K562 (cell line): ENCODE measurements around the gene VIPR1. TPM values are rescaled to one million over a fixed set of nuclear protein-coding genes. Genes with fewer than 3 reads are reported as not detected.

Experiments
- BCL6 ChIP-seq: fragments of 250-450 bp; sonication (Bioruptor Pico); IDR thresholded peaks from 2 replicates; pipeline ENCODE4 v1.4.0; 2020
- BCLAF1 ChIP-seq, 2 experiments: fragments of 450-650 bp in 1 of 2; IDR thresholded peaks; 2 replicates each; pipeline ENCODE4 v1.6.1; 2011 to 2017; ENCODE audit warnings: low read depth in 2 of 2, antibody characterized with exemption in 1 of 2, borderline replicate concordance in 1 of 2, low read length in 1 of 2, mild to moderate bottlenecking in 1 of 2, mixed read lengths in 1 of 2; ENCODE audit not compliant: control insufficient read depth in 1 of 2
- CBFA2T3 ChIP-seq: fragments of 450-650 bp; IDR thresholded peaks from 2 replicates; pipeline ENCODE4 v1.6.1; 2017
- CTCF ChIP-seq, 3 experiments: IDR thresholded peaks in 2 of 3; conservative IDR thresholded peaks in 1 of 3; 2 replicates each; pipeline ENCODE4 v1.5.1; 2011 to 2012; ENCODE audit warnings: low read length in 3 of 3, mild to moderate bottlenecking in 3 of 3, control low read depth in 2 of 3, improper control_type of control experiment in 1 of 3, inconsistent platforms in 1 of 3, low read depth in 1 of 3, mixed read lengths in 1 of 3, moderate library complexity in 1 of 3; ENCODE audit not compliant: insufficient read depth in 2 of 3
- EGR1 ChIP-seq: fragments of 450-650 bp; conservative IDR thresholded peaks from 2 replicates; pipeline ENCODE4 v1.6.1; 2017; ENCODE audit warnings: mild to moderate bottlenecking
- ELF1 ChIP-seq: fragments of 200-800 bp; sonication (Bioruptor generic); IDR thresholded peaks from 2 replicates; pipeline ENCODE4 v1.6.1; 2016; ENCODE audit warnings: missing genetic modification characterization, missing compliant biosample characterization
- FOXM1 ChIP-seq, 2 experiments: fragments of 450-650 bp in 1 of 2; sonication (generic) in 1 of 2; formaldehyde crosslinking in 1 of 2; IDR thresholded peaks; 2 replicates each; pipeline versions ENCODE4 v1.6.1 to v1.9.0; 2017 to 2022; ENCODE audit warnings: low read depth in 2 of 2, mild to moderate bottlenecking in 2 of 2, missing genetic modification reagents in 1 of 2, moderate library complexity in 1 of 2
- FUS ChIP-seq: fragments of 200-400 bp; formaldehyde crosslinking; optimal IDR thresholded peaks from 2 replicates; pipeline ENCODE3; 2017; ENCODE audit warnings: low read depth, low read length
- GTF2F1 ChIP-seq: IDR thresholded peaks from 2 replicates; pipeline ENCODE4 v1.6.1; 2011; ENCODE audit warnings: low read depth, low read length, improper control_type of control experiment
- IRF9 ChIP-seq: fragments of 450-650 bp; IDR thresholded peaks from 2 replicates; pipeline ENCODE4 v1.6.1; 2016; ENCODE audit warnings: missing biosample characterization, missing genetic modification characterization
- MEF2D ChIP-seq: conservative IDR thresholded peaks from 2 replicates; pipeline ENCODE4 v1.6.1; 2016; ENCODE audit warnings: low read depth, missing genetic modification characterization, missing compliant biosample characterization
- NUFIP1 ChIP-seq: fragments of 450-650 bp; IDR thresholded peaks from 2 replicates; pipeline ENCODE4 v1.6.1; 2018; ENCODE audit not compliant: partially characterized antibody
- PHF20 ChIP-seq: fragments of 450-650 bp; IDR thresholded peaks from 2 replicates; pipeline ENCODE4 v1.6.1; 2018; ENCODE audit not compliant: partially characterized antibody
- TARDBP ChIP-seq: fragments of 450-650 bp; IDR thresholded peaks from 2 replicates; pipeline ENCODE4 v1.6.1; 2016
- TFE3 ChIP-seq: fragments of 450-650 bp; formaldehyde crosslinking; IDR thresholded peaks from 2 replicates; pipeline ENCODE4 v1.4.0; 2020; ENCODE audit warnings: mild to moderate bottlenecking, mixed read lengths
- ZBTB1 ChIP-seq: sonication (generic); formaldehyde crosslinking; IDR thresholded peaks from 2 replicates; pipeline ENCODE4 v1.8.1; 2023; ENCODE audit warnings: missing genetic modification reagents, low read depth, mild to moderate bottlenecking, borderline replicate concordance
- ZNF12 ChIP-seq: sonication (generic); formaldehyde crosslinking; IDR thresholded peaks from 2 replicates; pipeline ENCODE4 v1.4.0; 2020; ENCODE audit warnings: mild to moderate bottlenecking, missing genetic modification reagents
- ZNF766 ChIP-seq: fragments of 200-800 bp; sonication (Bioruptor generic); conservative IDR thresholded peaks from 2 replicates; pipeline ENCODE4 v1.6.1; 2016; ENCODE audit warnings: missing genetic modification characterization, missing compliant biosample characterization
- ZNF780A ChIP-seq: fragments of 250-450 bp; sonication (Bioruptor Pico); IDR thresholded peaks from 2 replicates; pipeline ENCODE4 v1.5.0; 2021; ENCODE audit warnings: mild to moderate bottlenecking
- polyA plus RNA-seq, 8 experiments: library from polyadenylated mRNA; depleted of rRNA in 4 of 8; stranded (reverse) in 5 of 8; unstranded in 3 of 8; fragments of >200 nt; fragmentation: Nextera tagmentation in 2 of 8; fragmentation: Illumina TruSeq in 1 of 8; extraction: Ambion mirVana in 2 of 8; extraction: Trizol in 1 of 8; gene quantifications; 2 replicates each; pipeline versions ENCODE4 v1.2.1 to v1.2.3, GENCODE V29; 2011 to 2014; ENCODE audit warnings: inconsistent platforms in 1 of 8, missing spikeins in 1 of 8
- total RNA-seq, 7 experiments: library from RNA; depleted of rRNA in 6 of 7; stranded (reverse); fragments of >200 nt in 6 of 7; fragmentation: Illumina TruSeq in 2 of 7; extraction: Trizol in 2 of 7; gene quantifications; 2 replicates each; pipeline versions ENCODE4 v1.2.1 to v1.2.3, GENCODE V29; 2011 to 2021; ENCODE audit warnings: low replicate concordance in 1 of 7
- TF ChIP-seq, protein P1 (sequence below): fragments of 250-450 bp; sonication (Bioruptor Pico); IDR thresholded peaks from 2 replicates; pipeline ENCODE4 v1.6.1; 2021; ENCODE audit warnings: mild to moderate bottlenecking

Gene VIPR1
- total and polyA plus RNA-seq, 9 of the 15 experiments (the other 6 are each of a cell fraction or from before 2014, with no cell fraction given) = 0.04 to 0.38 (median 0.12) TPM; not detected in 3

- no peak for TF ChIP-seq ZNF780A (CRISPR knock-in tag)
- peak; percentile 75 for TF ChIP-seq CBFA2T3
- TF ChIP-seq ZNF12 (CRISPR knock-in tag) = no peak
- no peak for TF ChIP-seq FUS
- TF ChIP-seq BCLAF1 (IDR thresholded peaks at IDR 0.05; ENCODE audit: borderline replicate concordance in 1 of 2, control insufficient read depth in 1 of 2, low read depth in 2 of 2, low read length in 1 of 2) = no peak
- no peak for TF ChIP-seq GTF2F1
- no peak for TF ChIP-seq IRF9 (tag)
- 0 out of 6 replicates have a peak, but pooled peaks of 1 of the 3 experiments have one; percentile 17 for TF ChIP-seq CTCF (IDR thresholded peaks at IDR 0.05 in 2 of 3, conservative IDR thresholded peaks at IDR 0.05 in 1 of 3; ENCODE audit: insufficient read depth in 2 of 3, low read depth in 1 of 3, low read length in 3 of 3)
- no peak for TF ChIP-seq NUFIP1
- TF ChIP-seq TFE3 (CRISPR knock-in tag) = no peak
- no peak for TF ChIP-seq TARDBP
- peak; percentile 76 for TF ChIP-seq EGR1
- TF ChIP-seq BCL6 (CRISPR knock-in tag) = no peak
- no peak for TF ChIP-seq PHF20
- TF ChIP-seq, protein P1, sequence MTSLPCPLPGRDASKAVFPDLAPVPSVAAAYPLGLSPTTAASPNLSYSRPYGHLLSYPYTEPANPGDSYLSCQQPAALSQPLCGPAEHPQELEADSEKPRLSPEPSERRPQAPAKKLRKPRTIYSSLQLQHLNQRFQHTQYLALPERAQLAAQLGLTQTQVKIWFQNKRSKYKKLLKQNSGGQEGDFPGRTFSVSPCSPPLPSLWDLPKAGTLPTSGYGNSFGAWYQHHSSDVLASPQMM = no peak
- TF ChIP-seq FOXM1 (IDR thresholded peaks at IDR 0.05; ENCODE audit: low read depth) = no peak
- no peak for TF ChIP-seq FOXM1 (CRISPR knock-in tag; IDR thresholded peaks at IDR 0.05; ENCODE audit: low read depth)
- TF ChIP-seq ZBTB1 (CRISPR knock-in tag) = no peak
- no peak for TF ChIP-seq MEF2D (tag)
- no peak for TF ChIP-seq ELF1 (tag)
- no peak for TF ChIP-seq ZNF766 (CRISPR knock-in tag)
Observed at GRCh38 chr3:42562047-42562907, 59.8 kb downstream of the VIPR1 start (continued).
